H7 (cell line): ENCODE data around the gene THAP8. TPM values are rescaled to one million over a fixed set of nuclear protein-coding genes. Genes with fewer than 3 reads are reported as not detected.

ENCODE experiments used
- DNase-seq: peaks from one replicate; pipeline ENCODE4 v3.0.0; 2012
- H3K27me3 ChIP-seq: 2 replicates; pipeline ENCODE4 v1.6.0; 2011; ENCODE audit warnings: mild to moderate bottlenecking, low read length; ENCODE audit not compliant: control insufficient read depth, insufficient read depth
- H3K36me3 ChIP-seq: replicated peaks from 2 replicates; pipeline ENCODE4 v1.5.1; 2011; ENCODE audit warnings: low read length; ENCODE audit not compliant: control insufficient read depth, insufficient read depth
- H3K4me3 ChIP-seq: 2 replicates; pipeline ENCODE4 v1.5.1; 2011; ENCODE audit warnings: low read depth, mild to moderate bottlenecking, control low read depth, low read length, moderate library complexity; ENCODE audit not compliant: insufficient read depth
- total RNA-seq: library from RNA; depleted of rRNA; stranded (reverse); fragments of >200 nt; shearing (Covaris generic); gene quantifications from 2 replicates; pipeline ENCODE4 v1.2.3, GENCODE V29; 2014; rRNA removed

The THAP8 gene
- total RNA-seq, 1 experiment from 2014 or later = 2.9 TPM

GRCh38 chr19:35986664-35987570 lies 67.2 kb downstream of the THAP8 start:
- no peaks in the 10 kb centered on the region for H3K36me3 ChIP-seq
- DNase-seq = peak; percentile 90
- peak overlapping the region; percentile 39 for H3K4me3 ChIP-seq
- H3K27me3 ChIP-seq = peaks cover 9% of the 10 kb centered on the region

DNA sequence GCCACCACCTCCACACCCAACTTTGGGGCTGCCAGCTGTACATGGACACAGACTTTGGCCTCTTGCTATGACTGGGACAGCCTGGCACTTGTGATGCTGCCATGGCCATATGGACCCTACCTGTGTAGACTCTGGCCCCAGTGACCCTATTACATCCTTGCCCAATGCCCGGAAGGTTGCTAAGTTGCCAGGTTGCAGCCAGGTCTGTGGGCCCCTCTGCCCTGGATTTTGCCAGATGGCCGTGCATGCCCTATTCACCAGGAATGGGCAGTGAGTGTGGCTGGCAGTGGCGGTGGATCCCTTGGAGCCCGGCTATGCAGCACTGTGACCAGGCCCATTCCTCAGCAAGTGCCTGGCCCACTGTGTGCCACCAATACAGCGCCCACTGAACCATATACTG lies 68.0 kb downstream of the THAP8 start:
- no peak overlapping the region for H3K4me3 ChIP-seq
- H3K27me3 ChIP-seq = peaks cover 9% of the 10 kb centered on the region
- DNase-seq = no peak
- no peaks in the 10 kb centered on the region for H3K36me3 ChIP-seq

Other genes with a start within 250 kb of the THAP8 start
- gene PRODH2, start 241.4 kb downstream of the THAP8 start, total RNA-seq = not detected in 2 replicates
- gene NPHS1, start 201.8 kb downstream of the THAP8 start, total RNA-seq = not detected in 2 replicates
- 0.55 and 0.92 TPM in 2 replicates for gene KIRREL2, start 197.4 kb downstream of the THAP8 start, total RNA-seq
- 18.3 and 19.3 TPM in 2 replicates for gene APLP1, start 185.7 kb downstream of the THAP8 start, total RNA-seq
- 6.8 and 7.5 TPM in 2 replicates for gene NFKBID, start 153.7 kb downstream of the THAP8 start, total RNA-seq
- 2.4 and 2.8 TPM in 2 replicates for gene HCST, start 151.8 kb downstream of the THAP8 start, total RNA-seq
- not detected in 2 replicates for gene TYROBP, start 146.0 kb downstream of the THAP8 start, total RNA-seq
- gene LRFN3, start 117.9 kb downstream of the THAP8 start, total RNA-seq = 9.9 and 13.4 TPM in 2 replicates
- gene SDHAF1, start 59.1 kb downstream of the THAP8 start, total RNA-seq = 32.9 and 41.9 TPM in 2 replicates
- gene SYNE4, start 45.5 kb downstream of the THAP8 start, total RNA-seq = 14.4 and 27.0 TPM in 2 replicates
- gene ALKBH6, start 40.1 kb downstream of the THAP8 start, total RNA-seq = 21.9 and 25.5 TPM in 2 replicates
- gene CLIP3, start 21.4 kb downstream of the THAP8 start, total RNA-seq = 1.5 and 8.0 TPM in 2 replicates
- 27.0 and 35.1 TPM in 2 replicates for gene WDR62, start 612 bp upstream of the THAP8 start, total RNA-seq
- gene OVOL3, start 56.9 kb upstream of the THAP8 start, total RNA-seq = not detected in 2 replicates
- gene POLR2I, start 60.6 kb upstream of the THAP8 start, total RNA-seq = 121 and 129 TPM in 2 replicates
- gene TBCB, start 61.2 kb upstream of the THAP8 start, total RNA-seq = 179 and 202 TPM in 2 replicates
- gene CAPNS1, start 85.8 kb upstream of the THAP8 start, total RNA-seq = 248 and 336 TPM in 2 replicates
- 0.18 TPM in 1 of 2 replicates, not detected in the other for gene COX7A1, start 98.2 kb upstream of the THAP8 start, total RNA-seq
- 2.6 and 4.4 TPM in 2 replicates for gene ZNF565, start 160.4 kb upstream of the THAP8 start, total RNA-seq
- 156 and 219 TPM in 2 replicates for gene ZNF146, start 160.8 kb upstream of the THAP8 start, total RNA-seq